ENCODE measurements around the gene CCL26. TPM values are rescaled to one million over a fixed set of nuclear protein-coding genes. Genes with fewer than 3 reads are reported as not detected.
"Not testable (repeated sequence)": the region's sequence is repeated elsewhere in the genome, so short reads cannot be mapped to it uniquely, and the experiment has no call there.

The CCL26 gene
- total RNA-seq, 4 donors from 2014 or later: 1.4 to 3.0 (median 1.6) TPM; not detected in 1

- no peak for ATAC-seq (ENCODE audit: low FRiP score)
These were observed 21.7 kb upstream of the CCL26 start for GRCh38 chr7:75793676-75794075.

GRCh38 chr7:75792567-75792966 is 20.6 kb upstream of the CCL26 start:
- ATAC-seq (ENCODE audit: low FRiP score): not testable (repeated sequence)

More at GRCh38 chr7:75793676-75794075, 21.7 kb upstream of the CCL26 start:
- DNase-seq (ENCODE audit: low spot score): no peak
- TF ChIP-seq CTCF (IDR thresholded peaks at IDR 0.05): no peak

GRCh38 chr7:75789361-75789924 is 17.4 kb upstream of the CCL26 start:
- DNase-seq (ENCODE audit: low spot score) (no peak), ATAC-seq (ENCODE audit: low FRiP score) (no peak)
- no peak for TF ChIP-seq CTCF (IDR thresholded peaks at IDR 0.05)

More at GRCh38 chr7:75792567-75792966, 20.6 kb upstream of the CCL26 start:
- DNase-seq (ENCODE audit: low spot score): not testable (repeated sequence)

- DNase-seq (ENCODE audit: low spot score); ATAC-seq (ENCODE audit: low FRiP score): not testable (repeated sequence)
These were observed 16.3 kb upstream of the CCL26 start for GRCh38 chr7:75788154-75788847.

GRCh38 chr7:75783058-75783457 is 11.0 kb upstream of the CCL26 start:
- not testable (repeated sequence) for ATAC-seq (ENCODE audit: low FRiP score); DNase-seq (ENCODE audit: low spot score)

GRCh38 chr7:75780647-75781273 is 8.7 kb upstream of the CCL26 start:
- ATAC-seq (ENCODE audit: low FRiP score); DNase-seq (ENCODE audit: low spot score): not testable (repeated sequence)

- not testable (repeated sequence) for ATAC-seq (ENCODE audit: low FRiP score); DNase-seq (ENCODE audit: low spot score)
These were observed 7.5 kb upstream of the CCL26 start for GRCh38 chr7:75779516-75779915.

GRCh38 chr7:75779035-75779434 is 7.0 kb upstream of the CCL26 start:
- not testable (repeated sequence) for ATAC-seq (ENCODE audit: low FRiP score); DNase-seq (ENCODE audit: low spot score)

- no peak for DNase-seq (ENCODE audit: low spot score)
- TF ChIP-seq CTCF (IDR thresholded peaks at IDR 0.05): no peak
- no peak for ATAC-seq (ENCODE audit: low FRiP score)
These were observed 4.4 kb upstream of the CCL26 start for GRCh38 chr7:75776295-75776971.

GRCh38 chr7:75773958-75774357 is 1.9 kb upstream of the CCL26 start:
- not testable (repeated sequence) for ATAC-seq (ENCODE audit: low FRiP score); DNase-seq (ENCODE audit: low spot score)
